HEK293 (cell line): ENCODE measurements around the gene CYREN.

Experiments used
- CTCF ChIA-PET: fragments of 350-600 bp; formaldehyde crosslinking; extraction: SDS; loops from one replicate; lab custom pipeline; 2021; ENCODE audit warnings: antibody characterized with exemption; lab: Yijun Ruan, JAX
- POLR2A ChIA-PET: fragments of 300-600 bp; formaldehyde crosslinking; extraction: SDS; loops from one replicate; lab custom pipeline; 2020; ENCODE audit warnings: antibody characterized with exemption, inconsistent platforms; lab: Yijun Ruan, JAX
- H3K27ac ChIP-seq: fragments of 200-500 bp; sonication (Bioruptor generic); 2 replicates; pipeline ENCODE4 v1.5.1; 2014; ENCODE audit warnings: low read depth, low read length, control low read depth, inconsistent platforms; ENCODE audit errors: extremely low read depth
- H3K36me3 ChIP-seq, 2 experiments: fragments of 200-500 bp in 1 of 2; sonication (Bioruptor generic) in 1 of 2; 1 replicate in 1 of 2; 2 replicates in 1 of 2; pipeline ENCODE4 v1.5.1; 2014 to 2017; ENCODE audit warnings: inconsistent platforms in 2 of 2, low read length in 2 of 2; ENCODE audit not compliant: control insufficient read depth in 2 of 2, insufficient read depth in 1 of 2
- H3K4me1 ChIP-seq: fragments of 200-500 bp; sonication (Bioruptor generic); 2 replicates; pipeline ENCODE4 v1.5.1; 2014; ENCODE audit warnings: mild to moderate bottlenecking, low read length, inconsistent platforms; ENCODE audit not compliant: control insufficient read depth, insufficient read depth
- H3K4me3 ChIP-seq: 2 replicates; pipeline ENCODE4 v1.5.1; 2011; ENCODE audit warnings: low read depth, mild to moderate bottlenecking, control low read depth, low read length, moderate library complexity
- H3K9me3 ChIP-seq: fragments of 200-500 bp; sonication (Bioruptor generic); 2 replicates; pipeline ENCODE4 v1.5.1; 2014; ENCODE audit warnings: low read depth, low read length, inconsistent platforms; ENCODE audit not compliant: control insufficient read depth, insufficient read depth
- KLF1 ChIP-seq: fragments of 450-650 bp; formaldehyde crosslinking; IDR thresholded peaks from 2 replicates; pipeline ENCODE4 v1.5.1; 2016; ENCODE audit warnings: missing biosample characterization, missing genetic modification characterization
- OSR2 ChIP-seq: fragments of 450-650 bp; formaldehyde crosslinking; IDR thresholded peaks from 2 replicates; pipeline ENCODE4 v1.5.1; 2016; ENCODE audit warnings: missing biosample characterization, missing genetic modification characterization
- SETDB1 ChIP-seq: IDR thresholded peaks from one replicate; pipeline ENCODE4 v1.6.1; 2017; ENCODE audit warnings: mild to moderate bottlenecking, low read length, moderate library complexity, mixed read lengths; ENCODE audit not compliant: insufficient read length
- SP7 ChIP-seq: fragments of 450-650 bp; formaldehyde crosslinking; IDR thresholded peaks from 2 replicates; pipeline ENCODE4 v1.5.1; 2016; ENCODE audit warnings: missing biosample characterization, missing genetic modification characterization
- ZBTB10 ChIP-seq: fragments of 450-650 bp; formaldehyde crosslinking; IDR thresholded peaks from 2 replicates; pipeline ENCODE4 v1.5.1; 2016; ENCODE audit warnings: missing biosample characterization, missing genetic modification characterization
- ZBTB17 ChIP-seq: fragments of 450-650 bp; formaldehyde crosslinking; IDR thresholded peaks from 2 replicates; pipeline ENCODE4 v1.5.1; 2016; ENCODE audit warnings: missing biosample characterization, missing genetic modification characterization
- ZBTB44 ChIP-seq: fragments of 450-650 bp; IDR thresholded peaks from 2 replicates; pipeline ENCODE4 v1.5.1; 2018; ENCODE audit warnings: missing biosample characterization, mild to moderate bottlenecking, missing genetic modification characterization
- ZEB2 ChIP-seq: fragments of 450-650 bp; formaldehyde crosslinking; IDR thresholded peaks from 2 replicates; pipeline ENCODE4 v1.5.1; 2016; ENCODE audit warnings: missing biosample characterization, missing genetic modification characterization
- ZNF140 ChIP-seq: fragments of 450-650 bp; formaldehyde crosslinking; IDR thresholded peaks from 2 replicates; pipeline ENCODE4 v1.5.1; 2016; ENCODE audit warnings: missing biosample characterization, missing genetic modification characterization
- ZNF23 ChIP-seq: fragments of 450-650 bp; formaldehyde crosslinking; IDR thresholded peaks from 2 replicates; pipeline ENCODE4 v1.5.1; 2016; ENCODE audit warnings: missing biosample characterization, missing genetic modification characterization, borderline replicate concordance
- ZNF549 ChIP-seq: fragments of 450-650 bp; IDR thresholded peaks from 2 replicates; pipeline ENCODE4 v1.5.1; 2018; ENCODE audit warnings: missing biosample characterization, missing genetic modification characterization, mild to moderate bottlenecking, inconsistent platforms, moderate library complexity
- ZNF571 ChIP-seq: fragments of 450-650 bp; formaldehyde crosslinking; IDR thresholded peaks from 2 replicates; pipeline ENCODE4 v1.5.0; 2017; ENCODE audit warnings: missing biosample characterization, missing genetic modification characterization
- ZNF692 ChIP-seq: fragments of 450-650 bp; formaldehyde crosslinking; IDR thresholded peaks from 2 replicates; pipeline ENCODE4 v1.5.1; 2016; ENCODE audit warnings: missing biosample characterization, missing genetic modification characterization
- ZNF701 ChIP-seq: fragments of 450-650 bp; formaldehyde crosslinking; IDR thresholded peaks from 2 replicates; pipeline ENCODE4 v1.5.1; 2016; ENCODE audit warnings: missing biosample characterization, missing genetic modification characterization
- ZSCAN16 ChIP-seq: fragments of 450-650 bp; formaldehyde crosslinking; IDR thresholded peaks from 2 replicates; pipeline ENCODE4 v1.5.1; 2016; ENCODE audit warnings: missing biosample characterization, missing genetic modification characterization
- ZSCAN18 ChIP-seq: fragments of 450-650 bp; formaldehyde crosslinking; IDR thresholded peaks from 2 replicates; pipeline ENCODE4 v1.5.1; 2016; ENCODE audit warnings: missing biosample characterization, missing genetic modification characterization
- ZSCAN4 ChIP-seq: fragments of 450-650 bp; formaldehyde crosslinking; IDR thresholded peaks from 2 replicates; pipeline ENCODE4 v1.5.1; 2017; ENCODE audit warnings: missing biosample characterization, missing genetic modification characterization

Gene CYREN

GRCh38 chr7:135181929-135182678, 11.6 kb upstream of the CYREN start:
- ChIA-PET POLR2A (no interaction called here), CTCF (no interaction called here)
- Histone ChIP-seq H3K4me3 (no peak overlapping the region), H3K9me3 (no peaks in the 10 kb centered on the region), H3K4me1 (no peaks in the 10 kb centered on the region), H3K36me3 (peaks cover 0 to 42% of the 10 kb centered on the region in 2 experiments; a peak in 1 of 3 replicates), H3K27ac (no peak overlapping the region)
- TF ChIP-seq SP7 (tag by site-specific recombination) = no peak
- TF ChIP-seq ZNF549 (tag by site-specific recombination) = no peak
- TF ChIP-seq ZNF140 = no peak
- no peak for TF ChIP-seq ZSCAN4 (tag by site-specific recombination)
- no peak for TF ChIP-seq ZBTB10 (tag by site-specific recombination)

- no peak for TF ChIP-seq ZSCAN18 (tag by site-specific recombination)
- peak; percentile 98 for TF ChIP-seq ZNF701 (tag by site-specific recombination)
- peak; percentile 91 for TF ChIP-seq SETDB1
- TF ChIP-seq, all 188 proteins: peak for 2
- no peaks in the 10 kb centered on the region for H3K4me1 ChIP-seq
- ChIA-PET POLR2A (no interaction called here), CTCF (interaction anchor here (0.6 kb wide), 1 partner anchor 578 kb away, joined by 3 read pairs; no protein-coding TSS in a partner anchor)
- no peak overlapping the region for H3K27ac ChIP-seq
- H3K4me3 ChIP-seq = no peak overlapping the region
- H3K36me3 ChIP-seq = peaks cover 0 to 35% of the 10 kb centered on the region in 2 experiments; a peak in 1 of 3 replicates
- no peaks in the 10 kb centered on the region for H3K9me3 ChIP-seq
These were observed 10.9 kb upstream of the CYREN start for GRCh38 chr7:135181261-135181928.

- no peaks in the 10 kb centered on the region for H3K9me3 ChIP-seq
These were observed 9.6 kb upstream of the CYREN start for GRCh38 chr7:135180122-135180521.

More at GRCh38 chr7:135180122-135180521, 9.6 kb upstream of the CYREN start:
- no peak overlapping the region for H3K4me3 ChIP-seq
- no peaks in the 10 kb centered on the region for H3K4me1 ChIP-seq
- peaks cover 0 to 22% of the 10 kb centered on the region in 2 experiments; a peak in 1 of 3 replicates for H3K36me3 ChIP-seq
- ChIA-PET CTCF (no interaction called here), POLR2A (no interaction called here)
- TF ChIP-seq ZNF23 (tag by site-specific recombination) (no peak), KLF1 (no peak), ZNF692 (no peak), ZBTB17 (tag by site-specific recombination) (no peak), ZEB2 (tag by site-specific recombination) (no peak), ZSCAN16 (tag by site-specific recombination) (no peak), ZNF571 (tag by site-specific recombination) (no peak), OSR2 (tag by site-specific recombination) (no peak), ZBTB44 (tag by site-specific recombination) (no peak)
- no peak overlapping the region for H3K27ac ChIP-seq
